ENCODE measurements around the gene IRAG1.
A peak's percentile ranks its signal among the peaks of the same experiment; 100 is the strongest.
"Not testable (repeated sequence)": the region's sequence is repeated elsewhere in the genome, so short reads cannot be mapped to it uniquely, and the experiment has no call there.

IRAG1 gene

GRCh38 chr11:10680279-10680678, 13.3 kb downstream of the IRAG1 start:
- H3K27me3 ChIP-seq (replicated peaks in 2 of 5; ENCODE audit: control insufficient read depth in 4 of 5, insufficient read depth in 5 of 5, low read length in 4 of 5); H3K4me3 ChIP-seq (ENCODE audit: control insufficient read depth in 1 of 7, extremely low read depth in 1 of 7, insufficient read depth in 4 of 7, low read depth in 2 of 7, low read length in 6 of 7); CTCF ChIA-PET; DNase-seq; H3K9me3 ChIP-seq (ENCODE audit: control extremely low read depth in 1 of 5, control insufficient read depth in 4 of 5, insufficient read depth in 2 of 5, low read depth in 1 of 5, low read length in 4 of 5); H3K27ac ChIP-seq (ENCODE audit: insufficient read depth in 1 of 2, low read depth in 1 of 2, low read length in 2 of 2, poor library complexity in 1 of 2, severe bottlenecking in 2 of 2); H3K36me3 ChIP-seq (ENCODE audit: control insufficient read depth in 4 of 4, insufficient read depth in 4 of 4, low read length in 3 of 4); POLR2A ChIA-PET: not testable (repeated sequence)
- WGBS (ENCODE audit: insufficient coverage) = no CpG with 5 or more reads among the region's 1 CpG
- H3K4me1 ChIP-seq (ENCODE audit: control extremely low read depth in 1 of 4, control insufficient read depth in 4 of 4, insufficient read depth in 4 of 4, low read length in 3 of 4) = peaks cover 3 to 20% (median 14%) of the 10 kb centered on the region in 4 experiments

DNA sequence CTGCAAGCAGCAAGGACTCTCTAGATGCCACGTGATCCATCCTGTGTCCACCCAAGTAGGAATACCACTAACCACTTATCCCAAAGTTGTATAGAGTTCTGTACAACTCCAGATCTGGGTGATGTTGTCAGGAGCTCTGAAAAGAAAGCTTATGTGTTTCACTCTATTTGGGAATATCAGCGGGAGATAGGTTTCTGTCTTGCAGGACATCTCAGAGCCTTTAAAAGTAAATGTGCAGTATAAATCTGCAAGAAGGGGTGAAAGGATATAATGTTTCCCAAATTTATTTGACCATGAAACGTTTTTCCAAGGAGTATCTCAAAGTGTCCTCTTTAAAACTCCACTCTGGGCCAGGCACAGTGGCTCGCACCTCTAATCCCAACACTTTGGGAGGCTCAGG, 13.9 kb downstream of the IRAG1 start:
- Histone ChIP-seq H3K4me3 (ENCODE audit: control insufficient read depth in 1 of 7, extremely low read depth in 1 of 7, insufficient read depth in 4 of 7, low read depth in 2 of 7, low read length in 6 of 7) (no peak overlapping the region), H3K36me3 (ENCODE audit: control insufficient read depth in 4 of 4, insufficient read depth in 4 of 4, low read length in 3 of 4) (no peaks in the 10 kb centered on the region), H3K27me3 (replicated peaks in 2 of 5; ENCODE audit: control insufficient read depth in 4 of 5, insufficient read depth in 5 of 5, low read length in 4 of 5) (no peaks in the 10 kb centered on the region), H3K27ac (ENCODE audit: insufficient read depth in 1 of 2, low read depth in 1 of 2, low read length in 2 of 2, poor library complexity in 1 of 2, severe bottlenecking in 2 of 2) (no peak overlapping the region), H3K9me3 (ENCODE audit: control extremely low read depth in 1 of 5, control insufficient read depth in 4 of 5, insufficient read depth in 2 of 5, low read depth in 1 of 5, low read length in 4 of 5) (no peaks in the 10 kb centered on the region), H3K4me1 (ENCODE audit: control extremely low read depth in 1 of 4, control insufficient read depth in 4 of 4, insufficient read depth in 4 of 4, low read length in 3 of 4) (peaks cover 6 to 27% (median 20%) of the 10 kb centered on the region in 4 experiments)
- 83% methylated on average over 3 of the region's 4 CpGs for WGBS (ENCODE audit: insufficient coverage)
- POLR2A ChIA-PET = interaction anchor here (0.6 kb wide), 1 partner anchor 921 kb away, joined by 3 read pairs; no protein-coding TSS in a partner anchor
- CTCF ChIA-PET = interaction anchor here (0.6 to 2.5 kb wide), 4 partner anchors 8 to 53 kb away, joined by 3 to 6 read pairs (median 4); no protein-coding TSS in a partner anchor
- no peak for DNase-seq

DNA sequence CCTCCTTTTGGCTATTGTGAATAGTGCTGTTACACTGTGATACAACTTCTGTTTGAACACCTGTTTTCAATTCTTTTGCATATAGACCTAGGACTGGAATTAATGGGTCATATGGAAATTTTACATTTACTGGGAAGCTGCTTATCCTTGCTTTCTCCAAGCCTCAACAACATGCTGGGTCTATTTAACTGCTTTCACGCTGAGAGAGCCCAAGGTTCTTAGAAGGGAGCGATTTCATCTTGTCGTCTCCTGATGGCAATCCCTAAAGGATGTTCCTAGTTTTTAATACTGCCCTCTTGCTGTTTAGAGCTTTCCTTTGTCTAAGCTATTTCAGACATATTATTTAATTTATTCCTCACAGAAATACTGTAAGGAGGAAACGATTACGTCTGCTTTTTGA, 15.5 kb downstream of the IRAG1 start:
- H3K27ac ChIP-seq (ENCODE audit: insufficient read depth in 1 of 2, low read depth in 1 of 2, low read length in 2 of 2, poor library complexity in 1 of 2, severe bottlenecking in 2 of 2) = no peak overlapping the region
- no peaks in the 10 kb centered on the region for H3K36me3 ChIP-seq (ENCODE audit: control insufficient read depth in 4 of 4, insufficient read depth in 4 of 4, low read length in 3 of 4)
- POLR2A ChIA-PET = no interaction called here
- CTCF ChIA-PET = interaction anchor here (1.5 to 2.5 kb wide), 3 partner anchors 10 to 22 kb away, joined by 5 to 7 read pairs (median 6); no protein-coding TSS in a partner anchor
- no peaks in the 10 kb centered on the region for H3K9me3 ChIP-seq (ENCODE audit: control extremely low read depth in 1 of 5, control insufficient read depth in 4 of 5, insufficient read depth in 2 of 5, low read depth in 1 of 5, low read length in 4 of 5)
- 89% methylated on average over 3 of the region's 5 CpGs for WGBS (ENCODE audit: insufficient coverage)
- DNase-seq = no peak
- H3K4me3 ChIP-seq (ENCODE audit: control insufficient read depth in 1 of 7, extremely low read depth in 1 of 7, insufficient read depth in 4 of 7, low read depth in 2 of 7, low read length in 6 of 7) = no peak overlapping the region
- H3K27me3 ChIP-seq (replicated peaks in 2 of 5; ENCODE audit: control insufficient read depth in 4 of 5, insufficient read depth in 5 of 5, low read length in 4 of 5) = no peaks in the 10 kb centered on the region
- H3K4me1 ChIP-seq (ENCODE audit: control extremely low read depth in 1 of 4, control insufficient read depth in 4 of 4, insufficient read depth in 4 of 4, low read length in 3 of 4) = peaks cover 12 to 36% (median 32%) of the 10 kb centered on the region in 4 experiments

DNA sequence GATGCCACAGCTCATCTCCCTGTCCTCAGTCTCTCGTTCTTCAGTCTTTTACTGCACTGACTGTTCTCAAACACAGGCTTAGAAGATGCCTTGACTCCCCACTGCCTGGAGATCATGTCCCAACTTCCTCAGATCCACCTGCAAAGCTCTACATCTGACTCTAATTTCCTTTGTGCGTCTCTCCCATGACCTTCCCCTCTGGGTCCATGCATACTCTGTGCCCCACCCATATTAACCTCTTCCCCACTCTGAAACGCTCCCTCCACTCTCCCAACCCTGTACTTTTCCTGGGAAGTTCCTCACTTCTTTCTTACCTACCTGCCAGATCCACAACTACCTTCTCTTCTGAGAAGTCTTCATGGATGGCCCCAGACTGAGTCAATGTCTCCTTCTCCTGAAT, 16.6 kb downstream of the IRAG1 start:
- Histone ChIP-seq H3K4me1 (ENCODE audit: control extremely low read depth in 1 of 4, control insufficient read depth in 4 of 4, insufficient read depth in 4 of 4, low read length in 3 of 4) (peaks cover 13 to 36% (median 32%) of the 10 kb centered on the region in 4 experiments), H3K27ac (ENCODE audit: insufficient read depth in 1 of 2, low read depth in 1 of 2, low read length in 2 of 2, poor library complexity in 1 of 2, severe bottlenecking in 2 of 2) (no peak overlapping the region), H3K9me3 (ENCODE audit: control extremely low read depth in 1 of 5, control insufficient read depth in 4 of 5, insufficient read depth in 2 of 5, low read depth in 1 of 5, low read length in 4 of 5) (no peaks in the 10 kb centered on the region), H3K36me3 (ENCODE audit: control insufficient read depth in 4 of 4, insufficient read depth in 4 of 4, low read length in 3 of 4) (no peaks in the 10 kb centered on the region), H3K4me3 (ENCODE audit: control insufficient read depth in 1 of 7, extremely low read depth in 1 of 7, insufficient read depth in 4 of 7, low read depth in 2 of 7, low read length in 6 of 7) (no peak overlapping the region), H3K27me3 (replicated peaks in 2 of 5; ENCODE audit: control insufficient read depth in 4 of 5, insufficient read depth in 5 of 5, low read length in 4 of 5) (no peaks in the 10 kb centered on the region)
- ChIA-PET POLR2A (no interaction called here), CTCF (interaction anchor here (0.9 to 1.4 kb wide), 3 partner anchors 21 to 160 kb away, joined by 3 to 6 read pairs (median 3); no protein-coding TSS in a partner anchor)
- 87% methylated on average over 3 of the region's 3 CpGs for WGBS (ENCODE audit: insufficient coverage)
- no peak for DNase-seq

- WGBS (ENCODE audit: insufficient coverage) = 14% methylated on average over 10 of the region's 10 CpGs
- peaks cover 13 to 39% (median 36%) of the 10 kb centered on the region in 4 experiments for H3K4me1 ChIP-seq (ENCODE audit: control extremely low read depth in 1 of 4, control insufficient read depth in 4 of 4, insufficient read depth in 4 of 4, low read length in 3 of 4)
- H3K4me3 ChIP-seq (ENCODE audit: control insufficient read depth in 1 of 7, extremely low read depth in 1 of 7, insufficient read depth in 4 of 7, low read depth in 2 of 7, low read length in 6 of 7) = peak overlapping the region in 3 of 7 experiments; percentile 27 to 54 (median 41)
- H3K9me3 ChIP-seq (ENCODE audit: control extremely low read depth in 1 of 5, control insufficient read depth in 4 of 5, insufficient read depth in 2 of 5, low read depth in 1 of 5, low read length in 4 of 5) = no peaks in the 10 kb centered on the region
- DNase-seq = peak in 2 of 3 donors; percentile 35 to 38
- ChIA-PET CTCF (interaction anchor here (1.2 to 1.9 kb wide), 3 partner anchors 10 to 20 kb away, joined by 3 to 7 read pairs (median 5); no protein-coding TSS in a partner anchor), POLR2A (no interaction called here)
- H3K36me3 ChIP-seq (ENCODE audit: control insufficient read depth in 4 of 4, insufficient read depth in 4 of 4, low read length in 3 of 4) = no peaks in the 10 kb centered on the region
- no peak overlapping the region for H3K27ac ChIP-seq (ENCODE audit: insufficient read depth in 1 of 2, low read depth in 1 of 2, low read length in 2 of 2, poor library complexity in 1 of 2, severe bottlenecking in 2 of 2)
- no peaks in the 10 kb centered on the region for H3K27me3 ChIP-seq (replicated peaks in 2 of 5; ENCODE audit: control insufficient read depth in 4 of 5, insufficient read depth in 5 of 5, low read length in 4 of 5)
Measured at GRCh38 chr11:10674911-10675440, 18.6 kb downstream of the IRAG1 start.

DNA sequence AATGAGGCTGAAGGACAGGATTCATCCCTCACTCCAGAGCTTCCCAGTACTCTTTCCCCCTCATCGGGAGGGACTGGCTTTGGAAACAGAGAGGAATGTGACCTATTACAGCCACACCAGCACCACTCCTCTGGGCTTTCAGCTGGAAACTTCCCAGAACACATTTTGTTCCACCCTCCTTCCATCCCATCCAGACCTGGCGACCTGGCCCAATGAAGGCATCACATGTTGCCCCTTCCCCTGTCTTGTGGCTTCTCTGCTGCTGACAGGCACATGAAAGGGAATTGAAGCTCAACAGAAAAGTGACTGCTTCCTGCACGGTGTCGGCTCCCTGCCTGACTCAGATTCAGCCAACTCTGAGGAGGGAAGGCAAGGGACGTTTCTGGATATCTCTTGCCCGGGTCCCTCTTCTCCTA, 19.1 kb downstream of the IRAG1 start:
- POLR2A ChIA-PET = no interaction called here
- WGBS (ENCODE audit: insufficient coverage) = 17% methylated on average over 3 of the region's 6 CpGs
- Histone ChIP-seq H3K27me3 (replicated peaks in 2 of 5; ENCODE audit: control insufficient read depth in 4 of 5, insufficient read depth in 5 of 5, low read length in 4 of 5) (no peaks in the 10 kb centered on the region), H3K27ac (ENCODE audit: insufficient read depth in 1 of 2, low read depth in 1 of 2, low read length in 2 of 2, poor library complexity in 1 of 2, severe bottlenecking in 2 of 2) (no peak overlapping the region), H3K9me3 (ENCODE audit: control extremely low read depth in 1 of 5, control insufficient read depth in 4 of 5, insufficient read depth in 2 of 5, low read depth in 1 of 5, low read length in 4 of 5) (no peaks in the 10 kb centered on the region), H3K4me1 (ENCODE audit: control extremely low read depth in 1 of 4, control insufficient read depth in 4 of 4, insufficient read depth in 4 of 4, low read length in 3 of 4) (peaks cover 13 to 44% (median 41%) of the 10 kb centered on the region in 4 experiments), H3K4me3 (ENCODE audit: control insufficient read depth in 1 of 7, extremely low read depth in 1 of 7, insufficient read depth in 4 of 7, low read depth in 2 of 7, low read length in 6 of 7) (peak overlapping the region in 2 of 7 experiments; percentile 27 to 54), H3K36me3 (ENCODE audit: control insufficient read depth in 4 of 4, insufficient read depth in 4 of 4, low read length in 3 of 4) (no peaks in the 10 kb centered on the region)
- CTCF ChIA-PET = interaction anchor here (1.0 to 1.9 kb wide), 5 partner anchors 10 to 166 kb away, joined by 3 to 7 read pairs (median 3); no protein-coding TSS in a partner anchor
- peak in 2 of 3 donors; percentile 35 to 55 for DNase-seq

DNA sequence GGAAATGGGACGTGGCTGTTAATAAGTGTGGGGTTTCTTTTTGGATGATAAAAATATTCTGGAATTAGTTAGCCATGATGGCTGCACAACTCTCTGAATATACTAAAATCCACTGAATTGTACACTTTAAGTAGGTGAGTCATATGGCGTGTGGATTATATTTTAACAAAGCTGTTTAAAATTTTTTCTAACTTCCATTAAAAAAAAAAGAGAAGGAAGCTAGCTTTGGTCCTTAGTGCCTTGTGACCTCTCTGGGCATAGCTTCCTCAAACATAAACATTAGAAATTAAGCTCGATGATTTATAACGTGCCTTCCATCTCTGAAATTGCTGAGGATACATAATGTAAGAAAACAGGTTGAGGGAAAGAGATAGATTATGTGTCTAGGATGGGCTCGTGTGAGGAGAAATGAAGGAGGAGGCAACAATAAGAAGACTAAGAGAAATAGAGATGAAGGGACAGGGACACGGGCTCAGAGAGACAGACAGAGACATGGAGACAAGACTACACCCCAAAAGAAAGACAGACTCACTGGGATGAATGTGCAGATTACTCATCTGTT, 20.0 kb downstream of the IRAG1 start:
- Histone ChIP-seq H3K4me3 (ENCODE audit: control insufficient read depth in 1 of 7, extremely low read depth in 1 of 7, insufficient read depth in 4 of 7, low read depth in 2 of 7, low read length in 6 of 7) (no peak overlapping the region), H3K27me3 (replicated peaks in 2 of 5; ENCODE audit: control insufficient read depth in 4 of 5, insufficient read depth in 5 of 5, low read length in 4 of 5) (no peaks in the 10 kb centered on the region), H3K27ac (ENCODE audit: insufficient read depth in 1 of 2, low read depth in 1 of 2, low read length in 2 of 2, poor library complexity in 1 of 2, severe bottlenecking in 2 of 2) (no peak overlapping the region), H3K9me3 (ENCODE audit: control extremely low read depth in 1 of 5, control insufficient read depth in 4 of 5, insufficient read depth in 2 of 5, low read depth in 1 of 5, low read length in 4 of 5) (no peaks in the 10 kb centered on the region), H3K4me1 (ENCODE audit: control extremely low read depth in 1 of 4, control insufficient read depth in 4 of 4, insufficient read depth in 4 of 4, low read length in 3 of 4) (peaks cover 13 to 51% (median 48%) of the 10 kb centered on the region in 4 experiments), H3K36me3 (ENCODE audit: control insufficient read depth in 4 of 4, insufficient read depth in 4 of 4, low read length in 3 of 4) (no peaks in the 10 kb centered on the region)
- CTCF ChIA-PET = interaction anchor here (0.7 to 1.9 kb wide), 8 partner anchors 10 to 165 kb away, joined by 3 to 7 read pairs (median 3); no protein-coding TSS in a partner anchor
- DNase-seq = peak; percentile 31 to 87 (median 81)
- POLR2A ChIA-PET = no interaction called here
- 6% methylated on average over 3 of the region's 6 CpGs for WGBS (ENCODE audit: insufficient coverage)
